ENCODE measurements around the gene PZP. TPM values are rescaled to one million over a fixed set of nuclear protein-coding genes. Genes with fewer than 3 reads are reported as not detected.

PZP gene
- total and polyA plus RNA-seq, 2 experiments from 2014 or later, result 0.92 TPM; not detected in 1

GRCh38 chr12:9184276-9184675 lies 23.9 kb downstream of the PZP start:
- no peak for TF ChIP-seq ZNF331 (CRISPR knock-in tag; IDR thresholded peaks at IDR 0.05; ENCODE audit: low read depth)

GRCh38 chr12:9180810-9181209 lies 27.4 kb downstream of the PZP start:
- Mint-ChIP-seq H3K27ac (no peak overlapping the region), H3K4me1 (no peaks in the 10 kb centered on the region), H3K36me3 (ENCODE audit: low read depth) (no peaks in the 10 kb centered on the region), H3K27me3 (ENCODE audit: insufficient read depth, low read depth, poor library complexity) (no peaks in the 10 kb centered on the region), H3K9me3 (no peaks in the 10 kb centered on the region), H3K4me3 (no peak overlapping the region)
- Histone ChIP-seq H3F3A (replicated peaks; ENCODE audit: low read depth) (no peaks in the 10 kb centered on the region), H3K4me2 (no peak overlapping the region), H3K36me3 (ENCODE audit: insufficient read depth) (no peaks in the 10 kb centered on the region), H2AFZ (no peak overlapping the region), H3K27ac (ENCODE audit: low read depth) (no peak overlapping the region), H3K79me2 (replicated peaks; ENCODE audit: insufficient read depth) (no peaks in the 10 kb centered on the region), H3K4me1 (ENCODE audit: insufficient read depth) (no peaks in the 10 kb centered on the region), H3K27me3 (ENCODE audit: insufficient read depth) (no peaks in the 10 kb centered on the region), H3K9me2 (ENCODE audit: insufficient read depth) (peaks cover 8% of the 10 kb centered on the region; the same call in 1 of the 2 replicates), H3K4me3 (no peak overlapping the region), H4K20me1 (replicated peaks; ENCODE audit: insufficient read depth) (no peaks in the 10 kb centered on the region)
- ATAC-seq (no peak), DNase-seq (ENCODE audit: low spot score) (no peak)
- TF ChIP-seq POLR2AphosphoS5 (IDR thresholded peaks at IDR 0.05; ENCODE audit: low read depth) (no peak), ZNF462 (CRISPR knock-in tag; IDR thresholded peaks at IDR 0.05) (no peak), ZNF331 (CRISPR knock-in tag; IDR thresholded peaks at IDR 0.05; ENCODE audit: low read depth) (no peak), REST (IDR thresholded peaks at IDR 0.05; ENCODE audit: unreplicated experiment) (no peak), EZH2phosphoT487 (IDR thresholded peaks at IDR 0.05; ENCODE audit: unreplicated experiment) (no peak), EZH2 (IDR thresholded peaks at IDR 0.05; ENCODE audit: low read depth, unreplicated experiment) (no peak), CREB1 (CRISPR knock-in tag; IDR thresholded peaks at IDR 0.05; ENCODE audit: low read depth) (no peak), CTCF (conservative IDR thresholded peaks at IDR 0.05; ENCODE audit: low read depth in 2 of 2) (no peak), ETS1 (IDR thresholded peaks at IDR 0.05) (no peak)

More at GRCh38 chr12:9184276-9184675, 23.9 kb downstream of the PZP start:
- peaks cover 6% of the 10 kb centered on the region; the same call in 1 of the 3 replicates for H3K36me3 Mint-ChIP-seq (ENCODE audit: low read depth)
- Histone ChIP-seq H3K36me3 (ENCODE audit: insufficient read depth) (no peaks in the 10 kb centered on the region), H2AFZ (no peak overlapping the region), H3K4me2 (no peak overlapping the region), H3K79me2 (replicated peaks; ENCODE audit: insufficient read depth) (no peaks in the 10 kb centered on the region), H3K4me1 (ENCODE audit: insufficient read depth) (no peaks in the 10 kb centered on the region), H3K27ac (ENCODE audit: low read depth) (no peak overlapping the region), H3F3A (replicated peaks; ENCODE audit: low read depth) (no peaks in the 10 kb centered on the region), H3K9me2 (ENCODE audit: insufficient read depth) (0 out of 2 replicates have a peak, but pooled peaks cover 3% of the 10 kb centered on the region), H3K4me3 (no peak overlapping the region), H4K20me1 (replicated peaks; ENCODE audit: insufficient read depth) (no peaks in the 10 kb centered on the region), H3K27me3 (ENCODE audit: insufficient read depth) (no peaks in the 10 kb centered on the region)
- ATAC-seq (no peak), DNase-seq (ENCODE audit: low spot score) (no peak)
- no peak overlapping the region for H3K4me3 Mint-ChIP-seq
- H3K9me3 Mint-ChIP-seq, result peaks cover 11% of the 10 kb centered on the region; the same call in 2 of the 3 replicates
- H3K4me1 Mint-ChIP-seq, result no peaks in the 10 kb centered on the region
- no peak overlapping the region for H3K27ac Mint-ChIP-seq
- no peaks in the 10 kb centered on the region for H3K27me3 Mint-ChIP-seq (ENCODE audit: insufficient read depth, low read depth, poor library complexity)

All from GM23338 (cell line).